Measurements from ENCODE around the gene EPHB6. TPM values are rescaled to one million over a fixed set of nuclear protein-coding genes. Genes with fewer than 3 reads are reported as not detected.

Gene EPHB6
- polyA plus RNA-seq, 1 of the 3 experiments (the other 2 are of a cell fraction): 1.8 TPM

DNA sequence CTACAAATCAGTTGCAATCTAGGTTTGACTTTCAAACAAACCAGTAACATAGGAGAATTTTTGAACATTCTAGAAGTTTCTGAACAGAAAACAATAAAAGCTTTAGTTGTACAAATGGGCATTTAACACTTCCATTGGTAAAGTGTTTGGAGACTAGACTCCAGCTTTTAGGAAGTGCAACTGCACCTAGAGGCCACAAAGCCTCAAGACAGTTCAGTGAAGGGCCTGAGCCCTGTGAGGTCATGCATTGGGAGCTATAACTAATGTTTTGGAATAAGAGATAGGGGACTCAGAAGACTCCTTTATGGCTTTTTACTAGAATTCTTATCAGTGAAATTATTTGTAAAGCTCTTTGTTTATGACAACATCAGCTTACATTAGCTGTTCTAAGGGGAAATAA is 3.0 kb upstream of the EPHB6 start:
- Histone ChIP-seq H3K4me3 (ENCODE audit: low read depth in 2 of 2, low read length in 1 of 2) (no peak overlapping the region), H3F3A (replicated peaks; ENCODE audit: insufficient read depth) (no peaks in the 10 kb centered on the region), H3K9me2 (no peaks in the 10 kb centered on the region), H3K36me3 (replicated peaks in 1 of 2; ENCODE audit: control insufficient read depth in 1 of 2, insufficient read depth in 2 of 2, low read length in 1 of 2) (no peaks in the 10 kb centered on the region), H3K9me3 (no peaks in the 10 kb centered on the region), H3K4me2 (no peak overlapping the region), H3K27me3 (ENCODE audit: insufficient read depth) (peaks cover 42% of the 10 kb centered on the region; the same call in 1 of the 2 replicates), H2AFZ (ENCODE audit: low read depth) (no peak overlapping the region), H3K27ac (ENCODE audit: low read depth in 2 of 2, low read length in 1 of 2) (no peak overlapping the region), H3K79me2 (ENCODE audit: insufficient read depth) (no peaks in the 10 kb centered on the region), H4K20me1 (ENCODE audit: insufficient read depth) (no peaks in the 10 kb centered on the region), H3K9ac (no peak overlapping the region), H3K4me1 (ENCODE audit: control insufficient read depth in 1 of 2, insufficient read depth in 2 of 2, low read depth in 1 of 2, low read length in 1 of 2) (peaks cover 0 to 14% of the 10 kb centered on the region in 2 experiments; a peak in 1 of 4 replicates)
- ChIA-PET CTCF (interaction anchor here (1.0 to 3.3 kb wide), 11 partner anchors 9 to 363 kb away, joined by 3 to 29 read pairs (median 4); no protein-coding TSS in a partner anchor), POLR2A (no interaction called here)
- TF ChIP-seq, protein P1, sequence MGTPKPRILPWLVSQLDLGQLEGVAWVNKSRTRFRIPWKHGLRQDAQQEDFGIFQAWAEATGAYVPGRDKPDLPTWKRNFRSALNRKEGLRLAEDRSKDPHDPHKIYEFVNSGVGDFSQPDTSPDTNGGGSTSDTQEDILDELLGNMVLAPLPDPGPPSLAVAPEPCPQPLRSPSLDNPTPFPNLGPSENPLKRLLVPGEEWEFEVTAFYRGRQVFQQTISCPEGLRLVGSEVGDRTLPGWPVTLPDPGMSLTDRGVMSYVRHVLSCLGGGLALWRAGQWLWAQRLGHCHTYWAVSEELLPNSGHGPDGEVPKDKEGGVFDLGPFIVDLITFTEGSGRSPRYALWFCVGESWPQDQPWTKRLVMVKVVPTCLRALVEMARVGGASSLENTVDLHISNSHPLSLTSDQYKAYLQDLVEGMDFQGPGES (IDR thresholded peaks at IDR 0.05; ENCODE audit: low read depth, low read length): no peak
- no peak for TF ChIP-seq GATA2 (CRISPR knock-in tag; IDR thresholded peaks at IDR 0.05)
- TF ChIP-seq, protein P2, sequence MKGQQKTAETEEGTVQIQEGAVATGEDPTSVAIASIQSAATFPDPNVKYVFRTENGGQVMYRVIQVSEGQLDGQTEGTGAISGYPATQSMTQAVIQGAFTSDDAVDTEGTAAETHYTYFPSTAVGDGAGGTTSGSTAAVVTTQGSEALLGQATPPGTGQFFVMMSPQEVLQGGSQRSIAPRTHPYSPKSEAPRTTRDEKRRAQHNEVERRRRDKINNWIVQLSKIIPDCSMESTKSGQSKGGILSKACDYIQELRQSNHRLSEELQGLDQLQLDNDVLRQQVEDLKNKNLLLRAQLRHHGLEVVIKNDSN (IDR thresholded peaks at IDR 0.05; ENCODE audit: borderline replicate concordance, low read depth): no peak
- TF ChIP-seq SMC3 (IDR thresholded peaks at IDR 0.05; ENCODE audit: low read depth, low read length): no peak
- TF ChIP-seq POLR2AphosphoS5 (IDR thresholded peaks at IDR 0.05; ENCODE audit: low read depth, low read length): no peak
- TF ChIP-seq CHD2 (IDR thresholded peaks at IDR 0.05; ENCODE audit: low read length, partially characterized antibody): no peak
- TF ChIP-seq EP300 (IDR thresholded peaks at IDR 0.05; ENCODE audit: borderline replicate concordance in 1 of 2, low read depth in 1 of 2, low read length in 1 of 2): no peak
- TF ChIP-seq, protein P3, sequence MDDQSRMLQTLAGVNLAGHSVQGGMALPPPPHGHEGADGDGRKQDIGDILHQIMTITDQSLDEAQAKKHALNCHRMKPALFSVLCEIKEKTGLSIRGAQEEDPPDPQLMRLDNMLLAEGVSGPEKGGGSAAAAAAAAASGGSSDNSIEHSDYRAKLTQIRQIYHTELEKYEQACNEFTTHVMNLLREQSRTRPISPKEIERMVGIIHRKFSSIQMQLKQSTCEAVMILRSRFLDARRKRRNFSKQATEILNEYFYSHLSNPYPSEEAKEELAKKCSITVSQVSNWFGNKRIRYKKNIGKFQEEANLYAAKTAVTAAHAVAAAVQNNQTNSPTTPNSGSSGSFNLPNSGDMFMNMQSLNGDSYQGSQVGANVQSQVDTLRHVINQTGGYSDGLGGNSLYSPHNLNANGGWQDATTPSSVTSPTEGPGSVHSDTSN (IDR thresholded peaks at IDR 0.05): no peak
- DNase-seq: no peak

DNA sequence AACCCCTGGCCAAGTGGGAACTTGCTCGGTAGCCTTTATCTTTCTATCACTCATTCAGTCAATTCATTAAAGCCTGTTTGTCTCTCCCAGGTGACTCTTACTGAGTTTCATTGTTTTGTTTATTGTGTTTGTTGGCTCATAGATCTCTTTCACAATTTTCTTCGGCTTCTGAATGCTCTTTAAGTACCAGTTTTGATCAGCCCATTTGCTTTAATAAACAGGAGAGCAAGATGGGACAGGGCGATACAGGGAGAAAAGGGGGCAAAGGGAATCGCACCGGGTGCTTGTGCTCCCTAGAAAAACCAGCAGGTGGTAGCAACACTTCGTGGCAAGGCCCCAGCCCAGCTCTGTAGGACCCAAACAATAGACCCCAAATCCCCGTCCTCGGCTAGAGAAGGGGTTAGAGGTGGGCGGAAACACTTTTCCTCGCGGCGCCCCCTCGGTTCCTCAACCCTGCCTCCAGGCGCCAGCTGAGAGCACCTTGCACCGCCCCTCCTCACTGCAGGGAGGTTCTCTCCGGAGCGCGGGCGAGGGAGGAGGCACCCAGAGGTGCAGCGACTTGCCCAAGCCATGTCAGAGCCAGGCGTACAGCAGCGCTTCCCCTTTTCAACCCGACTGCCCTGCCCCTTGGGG is 1.0 kb upstream of the EPHB6 start:
- no peaks in the 10 kb centered on the region for H3K9me2 ChIP-seq
- no peaks in the 10 kb centered on the region for H4K20me1 ChIP-seq (ENCODE audit: insufficient read depth)
- H3K9ac ChIP-seq: peak overlapping the region; percentile 60; the same call in 1 of the 2 replicates
- POLR2A ChIA-PET: interaction anchor here (1.7 kb wide), 1 partner anchor 19 kb away, joined by 3 read pairs; no protein-coding TSS in a partner anchor
- H3K4me1 ChIP-seq (ENCODE audit: control insufficient read depth in 1 of 2, insufficient read depth in 2 of 2, low read depth in 1 of 2, low read length in 1 of 2): peaks cover 0 to 14% of the 10 kb centered on the region in 2 experiments; a peak in 1 of 4 replicates
- peak overlapping the region; percentile 98 for H2AFZ ChIP-seq (ENCODE audit: low read depth)
- H3K79me2 ChIP-seq (ENCODE audit: insufficient read depth): no peaks in the 10 kb centered on the region
- peaks cover 42% of the 10 kb centered on the region; the same call in 1 of the 2 replicates for H3K27me3 ChIP-seq (ENCODE audit: insufficient read depth)
- peak; percentile 92 for DNase-seq
- peak overlapping the region; percentile 94 for H3K4me2 ChIP-seq
- no peaks in the 10 kb centered on the region for H3K9me3 ChIP-seq
- peak overlapping the region; percentile 61 to 89 for H3K4me3 ChIP-seq (ENCODE audit: low read depth in 2 of 2, low read length in 1 of 2)
- no peak overlapping the region; a peak in 1 of 4 replicates for H3K27ac ChIP-seq (ENCODE audit: low read depth in 2 of 2, low read length in 1 of 2)
- under 1% methylated on average over 18 of the region's 23 CpGs for WGBS (ENCODE audit: low lambda C conversion rate)
- no peaks in the 10 kb centered on the region for H3F3A ChIP-seq (replicated peaks; ENCODE audit: insufficient read depth)
- H3K36me3 ChIP-seq (replicated peaks in 1 of 2; ENCODE audit: control insufficient read depth in 1 of 2, insufficient read depth in 2 of 2, low read length in 1 of 2): no peaks in the 10 kb centered on the region
- CTCF ChIA-PET: interaction anchor here (0.6 to 7.8 kb wide), 25 partner anchors 11 to 520 kb away, joined by 3 to 154 read pairs (median 4); partner anchors contain the start of gene TRPV5
- no peak for TF ChIP-seq FOXJ3 (CRISPR knock-in tag; IDR thresholded peaks at IDR 0.05)
- TF ChIP-seq, protein P4, sequence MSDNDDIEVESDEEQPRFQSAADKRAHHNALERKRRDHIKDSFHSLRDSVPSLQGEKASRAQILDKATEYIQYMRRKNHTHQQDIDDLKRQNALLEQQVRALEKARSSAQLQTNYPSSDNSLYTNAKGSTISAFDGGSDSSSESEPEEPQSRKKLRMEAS (IDR thresholded peaks at IDR 0.05; ENCODE audit: low read depth): no peak
- TF ChIP-seq, protein P5, sequence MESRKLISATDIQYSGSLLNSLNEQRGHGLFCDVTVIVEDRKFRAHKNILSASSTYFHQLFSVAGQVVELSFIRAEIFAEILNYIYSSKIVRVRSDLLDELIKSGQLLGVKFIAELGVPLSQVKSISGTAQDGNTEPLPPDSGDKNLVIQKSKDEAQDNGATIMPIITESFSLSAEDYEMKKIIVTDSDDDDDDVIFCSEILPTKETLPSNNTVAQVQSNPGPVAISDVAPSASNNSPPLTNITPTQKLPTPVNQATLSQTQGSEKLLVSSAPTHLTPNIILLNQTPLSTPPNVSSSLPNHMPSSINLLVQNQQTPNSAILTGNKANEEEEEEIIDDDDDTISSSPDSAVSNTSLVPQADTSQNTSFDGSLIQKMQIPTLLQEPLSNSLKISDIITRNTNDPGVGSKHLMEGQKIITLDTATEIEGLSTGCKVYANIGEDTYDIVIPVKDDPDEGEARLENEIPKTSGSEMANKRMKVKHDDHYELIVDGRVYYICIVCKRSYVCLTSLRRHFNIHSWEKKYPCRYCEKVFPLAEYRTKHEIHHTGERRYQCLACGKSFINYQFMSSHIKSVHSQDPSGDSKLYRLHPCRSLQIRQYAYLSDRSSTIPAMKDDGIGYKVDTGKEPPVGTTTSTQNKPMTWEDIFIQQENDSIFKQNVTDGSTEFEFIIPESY (IDR thresholded peaks at IDR 0.05; ENCODE audit: borderline replicate concordance, low read depth): no peak
- no peak for TF ChIP-seq YY1 (IDR thresholded peaks at IDR 0.05; ENCODE audit: low read depth)
- no peak for TF ChIP-seq FOSL2 (IDR thresholded peaks at IDR 0.05; ENCODE audit: borderline replicate concordance, low read depth)
- no peak for TF ChIP-seq RCOR1 (IDR thresholded peaks at IDR 0.05; ENCODE audit: low read length)
- TF ChIP-seq, protein P2 (IDR thresholded peaks at IDR 0.05; ENCODE audit: borderline replicate concordance, low read depth): no peak
- no peak for TF ChIP-seq EZH2phosphoT487 (IDR thresholded peaks at IDR 0.05; ENCODE audit: borderline replicate concordance, low read depth)
- TF ChIP-seq NRF1 (IDR thresholded peaks at IDR 0.05; ENCODE audit: low read depth, low read length): 0 out of 2 replicates have a peak, but pooled peaks have one; percentile 3
- TF ChIP-seq EP300 (IDR thresholded peaks at IDR 0.05; ENCODE audit: borderline replicate concordance in 1 of 2, low read depth in 1 of 2, low read length in 1 of 2): no peak
- TF ChIP-seq, protein P6, sequence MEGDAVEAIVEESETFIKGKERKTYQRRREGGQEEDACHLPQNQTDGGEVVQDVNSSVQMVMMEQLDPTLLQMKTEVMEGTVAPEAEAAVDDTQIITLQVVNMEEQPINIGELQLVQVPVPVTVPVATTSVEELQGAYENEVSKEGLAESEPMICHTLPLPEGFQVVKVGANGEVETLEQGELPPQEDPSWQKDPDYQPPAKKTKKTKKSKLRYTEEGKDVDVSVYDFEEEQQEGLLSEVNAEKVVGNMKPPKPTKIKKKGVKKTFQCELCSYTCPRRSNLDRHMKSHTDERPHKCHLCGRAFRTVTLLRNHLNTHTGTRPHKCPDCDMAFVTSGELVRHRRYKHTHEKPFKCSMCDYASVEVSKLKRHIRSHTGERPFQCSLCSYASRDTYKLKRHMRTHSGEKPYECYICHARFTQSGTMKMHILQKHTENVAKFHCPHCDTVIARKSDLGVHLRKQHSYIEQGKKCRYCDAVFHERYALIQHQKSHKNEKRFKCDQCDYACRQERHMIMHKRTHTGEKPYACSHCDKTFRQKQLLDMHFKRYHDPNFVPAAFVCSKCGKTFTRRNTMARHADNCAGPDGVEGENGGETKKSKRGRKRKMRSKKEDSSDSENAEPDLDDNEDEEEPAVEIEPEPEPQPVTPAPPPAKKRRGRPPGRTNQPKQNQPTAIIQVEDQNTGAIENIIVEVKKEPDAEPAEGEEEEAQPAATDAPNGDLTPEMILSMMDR (IDR thresholded peaks at IDR 0.05): peak; percentile 96
